GM23338 (cell line): Measurements from ENCODE around the gene KRT17. TPM values are rescaled to one million over a fixed set of nuclear protein-coding genes. Genes with fewer than 3 reads are reported as not detected.
"Not testable (repeated sequence)": the region's sequence is repeated elsewhere in the genome, so short reads cannot be mapped to it uniquely, and the experiment has no call there.

Source experiments
- ATAC-seq: fragments of 200-7000 bp; cut with Tn5 transposase; 3 replicates; pipeline ENCODE4 v1.9.1; 2020
- DNase-seq: peaks from one replicate; pipeline ENCODE4 v3.0.0-alpha.2; 2015; ENCODE audit warnings: low spot score
- H2AFZ ChIP-seq: fragments of 200-600 bp; sonication (generic); 2 replicates; pipeline ENCODE4 v1.8.0; 2016; ENCODE audit warnings: antibody characterized with exemption, mild to moderate bottlenecking, moderate library complexity
- H3F3A ChIP-seq: fragments of 200-600 bp; sonication (generic); replicated peaks from 2 replicates; pipeline ENCODE4 v1.8.0; 2017; ENCODE audit warnings: antibody characterized with exemption, mixed run types, low read depth
- H3K27ac ChIP-seq: fragments of 200-600 bp; sonication (generic); 2 replicates; pipeline ENCODE4 v1.6.1; 2016; ENCODE audit warnings: low read depth
- H3K27me3 ChIP-seq: fragments of 200-600 bp; sonication (generic); 2 replicates; pipeline ENCODE4 v1.8.0; 2016; ENCODE audit warnings: mild to moderate bottlenecking, mixed run types, moderate library complexity; ENCODE audit not compliant: insufficient read depth
- H3K36me3 ChIP-seq: fragments of 200-600 bp; sonication (generic); 2 replicates; pipeline ENCODE4 v1.8.0; 2016; ENCODE audit warnings: mild to moderate bottlenecking; ENCODE audit not compliant: insufficient read depth
- H3K4me1 ChIP-seq: fragments of 200-600 bp; sonication (generic); 2 replicates; pipeline ENCODE4 v1.8.0; 2016; ENCODE audit warnings: mild to moderate bottlenecking, moderate library complexity; ENCODE audit not compliant: insufficient read depth
- H3K4me2 ChIP-seq: fragments of 200-600 bp; sonication (generic); 2 replicates; pipeline ENCODE4 v1.7.1; 2017; ENCODE audit warnings: mixed run types
- H3K4me3 ChIP-seq: fragments of 200-600 bp; sonication (generic); 2 replicates; pipeline ENCODE4 v1.6.1; 2016; ENCODE audit warnings: mixed run types
- H3K79me2 ChIP-seq: fragments of 200-600 bp; sonication (generic); replicated peaks from 2 replicates; pipeline ENCODE4 v1.8.0; 2017; ENCODE audit warnings: mild to moderate bottlenecking; ENCODE audit not compliant: insufficient read depth
- H3K9me2 ChIP-seq: fragments of 200-600 bp; sonication (generic); 2 replicates; pipeline ENCODE4 v1.8.0; 2017; ENCODE audit not compliant: insufficient read depth
- H4K20me1 ChIP-seq: fragments of 200-600 bp; sonication (generic); replicated peaks from 2 replicates; pipeline ENCODE4 v1.8.0; 2017; ENCODE audit warnings: mild to moderate bottlenecking; ENCODE audit not compliant: insufficient read depth
- H3K27ac Mint-ChIP-seq: 2 replicates; pipeline ENCODE4 v1.8.0; 2020; ENCODE audit warnings: inconsistent platforms, mild to moderate bottlenecking, moderate library complexity, mixed read lengths
- H3K27me3 Mint-ChIP-seq: 3 replicates; pipeline ENCODE4 v1.8.0; 2022; ENCODE audit warnings: low read depth, mild to moderate bottlenecking, moderate library complexity, mixed read lengths, inconsistent platforms; ENCODE audit not compliant: insufficient read depth, poor library complexity
- H3K36me3 Mint-ChIP-seq: 3 replicates; pipeline ENCODE4 v1.8.0; 2021; ENCODE audit warnings: low read depth, mild to moderate bottlenecking, inconsistent platforms, moderate library complexity, mixed read lengths
- H3K4me1 Mint-ChIP-seq: 3 replicates; pipeline ENCODE4 v1.8.0; 2020; ENCODE audit warnings: mild to moderate bottlenecking, inconsistent platforms, mixed read lengths
- H3K4me3 Mint-ChIP-seq: 3 replicates; pipeline ENCODE4 v1.8.0; 2021; ENCODE audit warnings: moderate library complexity, mild to moderate bottlenecking, inconsistent platforms, mixed read lengths
- H3K9me3 Mint-ChIP-seq: 3 replicates; pipeline ENCODE4 v1.8.0; 2020; ENCODE audit warnings: moderate library complexity, mild to moderate bottlenecking, inconsistent platforms, mixed read lengths
- CREB1 ChIP-seq: fragments of 250-450 bp; sonication (Bioruptor Pico); IDR thresholded peaks from 2 replicates; pipeline ENCODE4 v1.5.0; 2020; ENCODE audit warnings: low read depth, mild to moderate bottlenecking, moderate library complexity
- EZH2phosphoT487 ChIP-seq: fragments of 200-600 bp; sonication (generic); IDR thresholded peaks from one replicate; pipeline ENCODE4 v1.8.1; 2018; ENCODE audit warnings: antibody characterized with exemption; ENCODE audit not compliant: unreplicated experiment
- JUNB ChIP-seq: IDR thresholded peaks from one replicate; pipeline ENCODE4 v1.6.1; 2016; ENCODE audit warnings: antibody characterized with exemption; ENCODE audit not compliant: unreplicated experiment
- STAT1 ChIP-seq: IDR thresholded peaks from one replicate; pipeline ENCODE4 v1.6.1; 2016; ENCODE audit warnings: antibody characterized with exemption; ENCODE audit not compliant: unreplicated experiment
- ZNF114 ChIP-seq: fragments of 250-450 bp; sonication (Bioruptor Pico); IDR thresholded peaks from 2 replicates; pipeline ENCODE4 v1.5.0; 2020; ENCODE audit warnings: mild to moderate bottlenecking, moderate library complexity
- polyA plus RNA-seq: library from polyadenylated mRNA; unstranded; fragments of >200 nt; fragmentation: Nextera tagmentation; extraction: Ambion mirVana; gene quantifications from 2 replicates; pipeline ENCODE4 v1.2.1, GENCODE V29; 2016
- total RNA-seq: library from RNA; depleted of rRNA; stranded (reverse); fragments of >200 nt; shearing (Covaris generic); gene quantifications from 2 replicates; pipeline ENCODE4 v1.2.3, GENCODE V29; 2014
- TF ChIP-seq, protein P1 (sequence below): IDR thresholded peaks from 2 replicates; pipeline ENCODE4 v1.6.1; 2016; ENCODE audit warnings: antibody characterized with exemption
- TF ChIP-seq, protein P2 (sequence below), 2 experiments: fragments of 200-600 bp in 1 of 2; sonication (generic) in 1 of 2; conservative IDR thresholded peaks; 2 replicates each; pipeline versions ENCODE4 v1.5.1 to v1.6.1; 2016 to 2017; ENCODE audit warnings: antibody characterized with exemption in 2 of 2, low read depth in 2 of 2, mild to moderate bottlenecking in 2 of 2, moderate library complexity in 1 of 2

Gene KRT17
- total and polyA plus RNA-seq, 2 experiments from 2014 or later = 0.63 to 1.8 TPM

DNA sequence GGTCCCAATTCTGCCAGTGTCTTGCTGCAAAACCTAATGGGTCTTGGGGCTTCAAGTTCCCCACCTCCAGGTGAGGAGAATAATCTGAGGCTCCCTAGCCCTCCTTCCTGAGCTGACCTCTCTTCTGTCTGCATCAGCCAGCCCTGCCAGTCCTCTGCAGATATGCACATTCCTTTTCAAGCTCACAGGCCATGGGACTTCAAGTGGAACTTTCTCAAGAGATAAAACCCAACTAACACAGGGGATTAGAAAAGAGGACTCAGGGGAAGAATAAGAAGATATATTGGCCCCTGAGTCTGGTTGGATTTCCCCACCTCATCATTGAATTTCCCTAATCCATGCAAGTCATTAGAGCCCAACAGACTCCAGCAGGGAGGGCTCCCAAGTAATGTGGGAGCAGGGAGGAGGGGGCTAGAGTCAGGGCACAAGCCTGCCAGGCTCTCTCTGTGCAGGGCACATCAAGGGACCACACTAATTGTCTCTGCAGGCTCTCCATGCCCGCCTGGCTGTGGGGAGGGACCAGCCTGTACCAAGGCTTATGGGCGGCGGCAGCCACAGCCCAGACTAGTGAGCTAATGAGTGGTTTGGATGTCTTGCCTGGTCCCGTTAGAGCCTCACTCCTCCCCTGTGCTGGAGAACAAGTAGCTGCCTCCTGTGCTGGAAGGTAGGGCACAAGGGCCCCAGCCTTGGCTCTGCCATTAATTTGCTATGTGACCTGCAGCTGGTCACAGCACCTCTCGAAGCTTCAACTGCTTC is 38.9 kb downstream of the KRT17 start:
- Histone ChIP-seq H4K20me1 (no peaks in the 10 kb centered on the region), H3K27ac (no peak overlapping the region), H3F3A (no peaks in the 10 kb centered on the region), H3K27me3 (no peaks in the 10 kb centered on the region), H3K4me2 (no peak overlapping the region), H3K4me1 (no peaks in the 10 kb centered on the region), H3K9me2 (peaks cover 2% of the 10 kb centered on the region; the same call in 1 of the 2 replicates), H2AFZ (no peak overlapping the region), H3K36me3 (no peaks in the 10 kb centered on the region), H3K79me2 (no peaks in the 10 kb centered on the region), H3K4me3 (no peak overlapping the region)
- Mint-ChIP-seq H3K4me1 (peaks cover 4% of the 10 kb centered on the region), H3K27ac (no peak overlapping the region), H3K4me3 (no peak overlapping the region), H3K9me3 (no peaks in the 10 kb centered on the region; the same call in 1 of the 3 replicates), H3K36me3 (no peaks in the 10 kb centered on the region; the same call in 2 of the 3 replicates), H3K27me3 (peaks cover 5% of the 10 kb centered on the region)
- no peak for DNase-seq
- TF ChIP-seq, protein P1, sequence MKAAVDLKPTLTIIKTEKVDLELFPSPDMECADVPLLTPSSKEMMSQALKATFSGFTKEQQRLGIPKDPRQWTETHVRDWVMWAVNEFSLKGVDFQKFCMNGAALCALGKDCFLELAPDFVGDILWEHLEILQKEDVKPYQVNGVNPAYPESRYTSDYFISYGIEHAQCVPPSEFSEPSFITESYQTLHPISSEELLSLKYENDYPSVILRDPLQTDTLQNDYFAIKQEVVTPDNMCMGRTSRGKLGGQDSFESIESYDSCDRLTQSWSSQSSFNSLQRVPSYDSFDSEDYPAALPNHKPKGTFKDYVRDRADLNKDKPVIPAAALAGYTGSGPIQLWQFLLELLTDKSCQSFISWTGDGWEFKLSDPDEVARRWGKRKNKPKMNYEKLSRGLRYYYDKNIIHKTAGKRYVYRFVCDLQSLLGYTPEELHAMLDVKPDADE = no peak
- no peak for TF ChIP-seq STAT1
- ATAC-seq = no peak

DNA sequence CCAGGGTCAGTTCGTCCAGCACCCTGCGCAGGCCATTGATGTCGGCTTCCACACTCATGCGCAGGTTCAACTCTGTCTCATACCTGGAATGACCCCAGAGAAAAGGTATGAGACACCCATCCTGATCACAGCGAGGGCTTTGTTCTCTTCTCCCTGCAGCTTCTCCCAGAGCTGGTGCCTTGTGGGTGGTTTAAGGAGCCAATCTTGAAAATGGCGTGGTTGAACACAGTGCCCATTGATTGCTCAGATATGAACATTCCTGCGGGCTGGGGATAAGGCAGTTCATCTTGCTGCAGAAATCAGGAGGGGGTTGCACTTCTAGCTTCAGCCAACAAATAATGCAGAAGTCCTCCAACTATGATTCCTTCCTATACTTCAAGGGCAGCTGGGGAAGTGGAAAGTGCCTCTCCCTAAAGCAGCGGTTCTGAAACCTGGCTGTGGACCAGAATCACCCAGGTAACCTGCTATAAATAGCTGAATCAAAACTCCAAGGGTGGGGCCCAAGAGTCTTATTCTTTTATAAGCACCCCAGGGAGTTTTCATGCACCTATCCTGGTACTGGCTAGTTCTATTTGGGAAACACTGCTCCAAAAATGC is 39.9 kb downstream of the KRT17 start:
- H2AFZ ChIP-seq, H3K36me3 Mint-ChIP-seq, H3K4me1 ChIP-seq, H3K9me2 ChIP-seq, H3F3A ChIP-seq, H3K9me3 Mint-ChIP-seq, H3K27ac ChIP-seq, H4K20me1 ChIP-seq, H3K4me2 ChIP-seq, H3K36me3 ChIP-seq, H3K27me3 ChIP-seq, DNase-seq, H3K79me2 ChIP-seq, H3K27ac Mint-ChIP-seq, H3K4me3 Mint-ChIP-seq, ATAC-seq, H3K4me1 Mint-ChIP-seq, H3K4me3 ChIP-seq: not testable (repeated sequence)
- peaks cover 11% of the 10 kb centered on the region for H3K27me3 Mint-ChIP-seq

DNA sequence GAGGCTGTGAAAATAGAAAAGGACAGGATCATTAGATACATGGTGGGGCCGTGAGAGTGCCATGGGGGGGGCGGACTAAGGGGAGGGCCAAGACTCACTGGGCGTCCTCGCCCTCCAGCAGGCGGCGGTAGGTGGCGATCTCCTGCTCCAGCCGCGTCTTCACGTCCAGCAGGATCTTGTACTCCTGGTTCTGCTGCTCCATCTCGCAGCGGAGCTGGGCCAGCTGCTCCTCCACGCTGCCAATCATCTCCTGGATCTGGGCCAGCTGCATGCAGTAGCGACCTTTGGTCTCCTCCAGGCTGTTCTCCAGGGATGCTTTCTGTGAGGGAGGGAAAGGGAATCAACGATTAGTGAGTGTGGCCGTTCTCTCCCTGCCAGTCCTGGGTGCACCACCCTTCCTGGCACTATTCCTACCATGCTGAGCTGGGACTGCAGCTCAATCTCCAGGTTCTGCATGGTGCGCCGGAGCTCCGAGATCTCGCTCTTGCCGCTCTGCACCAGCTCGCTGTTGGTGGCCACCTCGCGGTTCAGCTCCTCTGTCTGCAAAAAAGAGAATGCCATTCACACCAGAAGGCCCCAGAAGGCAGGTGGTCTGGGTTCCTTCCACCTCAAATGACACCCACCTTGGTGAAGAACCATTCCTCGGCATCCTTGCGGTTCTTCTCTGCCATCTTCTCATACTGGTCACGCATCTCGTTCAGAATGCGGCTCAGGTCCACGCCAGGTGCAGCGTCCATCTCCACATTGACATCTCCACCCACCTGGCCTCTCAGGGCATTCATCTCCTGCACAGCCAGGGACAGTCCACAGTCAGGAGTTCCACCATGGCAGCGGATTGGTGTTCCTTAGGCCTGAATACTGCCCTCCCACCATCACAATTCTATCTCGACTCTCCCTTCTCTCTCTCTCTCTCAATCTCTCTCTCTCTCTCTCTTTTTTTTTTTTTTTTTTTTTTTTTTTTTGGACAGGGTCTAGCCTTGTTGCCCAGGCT is 40.9 kb downstream of the KRT17 start:
- Histone ChIP-seq H3K4me3 (no peak overlapping the region), H3K36me3 (no peaks in the 10 kb centered on the region), H3K79me2 (no peaks in the 10 kb centered on the region), H4K20me1 (no peaks in the 10 kb centered on the region), H3K27ac (no peak overlapping the region), H3F3A (no peaks in the 10 kb centered on the region; the same call in 1 of the 2 replicates), H3K4me2 (no peak overlapping the region), H3K4me1 (peaks cover 3% of the 10 kb centered on the region; the same call in 1 of the 2 replicates), H3K9me2 (peaks cover 10% of the 10 kb centered on the region), H3K27me3 (no peaks in the 10 kb centered on the region), H2AFZ (no peak overlapping the region)
- Mint-ChIP-seq H3K4me3 (no peak overlapping the region), H3K36me3 (no peaks in the 10 kb centered on the region; the same call in 2 of the 3 replicates), H3K4me1 (peaks cover 7% of the 10 kb centered on the region; the same call in 2 of the 3 replicates), H3K27ac (no peak overlapping the region), H3K27me3 (peaks cover 12% of the 10 kb centered on the region), H3K9me3 (peaks cover 3% of the 10 kb centered on the region; the same call in 1 of the 3 replicates)
- TF ChIP-seq JUNB = no peak
- no peak for TF ChIP-seq STAT1
- TF ChIP-seq, protein P2, sequence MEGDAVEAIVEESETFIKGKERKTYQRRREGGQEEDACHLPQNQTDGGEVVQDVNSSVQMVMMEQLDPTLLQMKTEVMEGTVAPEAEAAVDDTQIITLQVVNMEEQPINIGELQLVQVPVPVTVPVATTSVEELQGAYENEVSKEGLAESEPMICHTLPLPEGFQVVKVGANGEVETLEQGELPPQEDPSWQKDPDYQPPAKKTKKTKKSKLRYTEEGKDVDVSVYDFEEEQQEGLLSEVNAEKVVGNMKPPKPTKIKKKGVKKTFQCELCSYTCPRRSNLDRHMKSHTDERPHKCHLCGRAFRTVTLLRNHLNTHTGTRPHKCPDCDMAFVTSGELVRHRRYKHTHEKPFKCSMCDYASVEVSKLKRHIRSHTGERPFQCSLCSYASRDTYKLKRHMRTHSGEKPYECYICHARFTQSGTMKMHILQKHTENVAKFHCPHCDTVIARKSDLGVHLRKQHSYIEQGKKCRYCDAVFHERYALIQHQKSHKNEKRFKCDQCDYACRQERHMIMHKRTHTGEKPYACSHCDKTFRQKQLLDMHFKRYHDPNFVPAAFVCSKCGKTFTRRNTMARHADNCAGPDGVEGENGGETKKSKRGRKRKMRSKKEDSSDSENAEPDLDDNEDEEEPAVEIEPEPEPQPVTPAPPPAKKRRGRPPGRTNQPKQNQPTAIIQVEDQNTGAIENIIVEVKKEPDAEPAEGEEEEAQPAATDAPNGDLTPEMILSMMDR (conservative IDR thresholded peaks at IDR 0.05; ENCODE audit: low read depth in 2 of 2) = peak in 1 of 2 experiments; percentile 39; a peak in 2 of 4 replicates
- no peak for TF ChIP-seq ZNF114 (CRISPR knock-in tag)
- TF ChIP-seq, protein P1 = no peak
- TF ChIP-seq EZH2phosphoT487 = no peak
- TF ChIP-seq CREB1 (CRISPR knock-in tag) = no peak
- no peak for ATAC-seq
- DNase-seq = no peak
